HepG2 (cell line): ENCODE data around the gene SDR42E2. TPM values are rescaled to one million over a fixed set of nuclear protein-coding genes. Genes with fewer than 3 reads are reported as not detected.

ENCODE experiments used
- ARNT ChIP-seq: fragments of 450-650 bp; IDR thresholded peaks from 2 replicates; pipeline ENCODE4 v1.6.1; 2017
- BCLAF1 ChIP-seq: fragments of 450-650 bp; IDR thresholded peaks from 2 replicates; pipeline ENCODE4 v1.6.1; 2017; ENCODE audit warnings: mild to moderate bottlenecking
- CAMTA2 ChIP-seq: sonication (generic); formaldehyde crosslinking; IDR thresholded peaks from 2 replicates; pipeline ENCODE4 v1.4.0; 2020; ENCODE audit warnings: mild to moderate bottlenecking, missing genetic modification reagents, borderline replicate concordance
- CREBL2 ChIP-seq: sonication (generic); formaldehyde crosslinking; IDR thresholded peaks from 2 replicates; pipeline ENCODE4 v1.8.1; 2023; ENCODE audit warnings: missing genetic modification reagents, mild to moderate bottlenecking, borderline replicate concordance
- GRHL1 ChIP-seq: sonication (generic); formaldehyde crosslinking; conservative IDR thresholded peaks from 2 replicates; pipeline ENCODE4 v1.8.0; 2022; ENCODE audit warnings: missing genetic modification reagents
- JDP2 ChIP-seq: sonication (generic); formaldehyde crosslinking; IDR thresholded peaks from 2 replicates; pipeline ENCODE4 v1.8.1; 2022; ENCODE audit warnings: missing genetic modification reagents, borderline replicate concordance
- MYPOP ChIP-seq: sonication (generic); formaldehyde crosslinking; IDR thresholded peaks from 2 replicates; pipeline ENCODE4 v1.8.1; 2023; ENCODE audit warnings: mild to moderate bottlenecking, moderate library complexity, missing genetic modification reagents
- SMYD3 ChIP-seq: sonication (generic); formaldehyde crosslinking; IDR thresholded peaks from 2 replicates; pipeline ENCODE4 v1.8.1; 2023; ENCODE audit warnings: mild to moderate bottlenecking, missing genetic modification reagents
- TBX2 ChIP-seq: sonication (generic); formaldehyde crosslinking; IDR thresholded peaks from 2 replicates; pipeline ENCODE4 v1.5.0; 2020; ENCODE audit warnings: missing genetic modification reagents, mild to moderate bottlenecking, borderline replicate concordance
- TCF7L2 ChIP-seq: IDR thresholded peaks from 2 replicates; pipeline ENCODE4 v1.6.1; 2011; ENCODE audit warnings: mild to moderate bottlenecking, low read depth, low read length, moderate library complexity
- ZBTB34 ChIP-seq: sonication (generic); formaldehyde crosslinking; IDR thresholded peaks from 2 replicates; pipeline ENCODE4 v1.8.0; 2022; ENCODE audit warnings: mild to moderate bottlenecking, missing genetic modification reagents
- ZNF512 ChIP-seq: sonication (generic); formaldehyde crosslinking; IDR thresholded peaks from 2 replicates; pipeline ENCODE4 v1.4.0; 2020; ENCODE audit warnings: mild to moderate bottlenecking, missing genetic modification reagents
- ZNF619 ChIP-seq: sonication (generic); formaldehyde crosslinking; IDR thresholded peaks from 2 replicates; pipeline ENCODE4 v1.4.0; 2020; ENCODE audit warnings: mild to moderate bottlenecking, missing genetic modification reagents
- ZNF644 ChIP-seq: IDR thresholded peaks from 2 replicates; pipeline ENCODE4 v1.6.1; 2016; ENCODE audit warnings: low read depth
- ZNF704 ChIP-seq: sonication (generic); formaldehyde crosslinking; IDR thresholded peaks from 2 replicates; pipeline ENCODE4 v1.8.1; 2023; ENCODE audit warnings: mild to moderate bottlenecking, inconsistent platforms, moderate library complexity, missing genetic modification reagents, borderline replicate concordance
- ZNF782 ChIP-seq: sonication (generic); formaldehyde crosslinking; IDR thresholded peaks from 2 replicates; pipeline ENCODE4 v1.4.0; 2020; ENCODE audit warnings: missing genetic modification reagents, mild to moderate bottlenecking, borderline replicate concordance
- ZSCAN22 ChIP-seq: sonication (generic); formaldehyde crosslinking; IDR thresholded peaks from 2 replicates; pipeline ENCODE4 v1.4.0; 2020; ENCODE audit warnings: mild to moderate bottlenecking, missing genetic modification reagents
- polyA plus RNA-seq, 8 experiments: library from polyadenylated mRNA; depleted of rRNA in 3 of 8; stranded (reverse) in 7 of 8; unstranded in 1 of 8; fragments of >200 nt; fragmentation: Illumina TruSeq in 4 of 8; extraction: Trizol in 4 of 8; gene quantifications; 2 replicates each; pipeline versions ENCODE4 v1.2.1 to v1.2.3, GENCODE V29; 2011 to 2016; ENCODE audit warnings: low read depth in 4 of 8, missing spikeins in 1 of 8, mixed read lengths in 1 of 8; ENCODE audit not compliant: insufficient read depth in 1 of 8
- total RNA-seq, 5 experiments: library from RNA; depleted of rRNA; stranded (reverse); fragments of >200 nt; fragmentation: Illumina TruSeq; extraction: Trizol; gene quantifications; 2 replicates each; pipeline ENCODE4 v1.2.3, GENCODE V29; 2016; ENCODE audit warnings: low read depth in 1 of 5

SDR42E2 gene
- total and polyA plus RNA-seq, 2 of the 13 experiments (the other 11 are each of a cell fraction or from before 2014, with no cell fraction given): 0.05 to 0.11 TPM

- TF ChIP-seq ZNF782 (CRISPR knock-in tag) (peak; percentile 70; the same call in 1 of the 2 replicates), ZNF619 (0 out of 2 replicates have a peak, but pooled peaks have one; percentile 17), BCLAF1 (no peak), JDP2 (CRISPR knock-in tag) (no peak), ARNT (no peak), ZNF704 (CRISPR knock-in tag) (peak; percentile 71), ZSCAN22 (CRISPR knock-in tag) (peak; percentile 39; the same call in 1 of the 2 replicates), ZBTB34 (CRISPR knock-in tag) (peak; percentile 63; the same call in 1 of the 2 replicates), GRHL1 (no peak), ZNF512 (no peak), SMYD3 (CRISPR knock-in tag) (peak; percentile 93; the same call in 1 of the 2 replicates), ZNF644 (CRISPR knock-in tag) (peak; percentile 17; the same call in 1 of the 2 replicates), CAMTA2 (CRISPR knock-in tag) (no peak; the same call in 1 of the 2 replicates), MYPOP (CRISPR knock-in tag) (peak; percentile 95), TBX2 (CRISPR knock-in tag) (peak; percentile 84), TCF7L2 (no peak), CREBL2 (CRISPR knock-in tag) (peak; percentile 22; the same call in 1 of the 2 replicates)
Measured at GRCh38 chr16:22195695-22196558, 33.6 kb downstream of the SDR42E2 start (continued).
